Measurements from ENCODE around the gene BRI3BP.
"Not testable (repeated sequence)": the region's sequence is repeated elsewhere in the genome, so short reads cannot be mapped to it uniquely, and the experiment has no call there.

BRI3BP gene

GRCh38 chr12:125074294-125074693, 80.8 kb downstream of the BRI3BP start:
- not testable (repeated sequence) for H3K4me3 Mint-ChIP-seq

GRCh38 chr12:125076103-125076502, 82.7 kb downstream of the BRI3BP start:
- Mint-ChIP-seq H3K36me3 (ENCODE audit: low read depth) (peaks cover 41% of the 10 kb centered on the region), H3K4me3 (no peak overlapping the region), H3K27ac (no peak overlapping the region), H3K4me1 (ENCODE audit: low read depth) (peaks cover 11% of the 10 kb centered on the region), H3K27me3 (no peaks in the 10 kb centered on the region), H3K9me3 (no peaks in the 10 kb centered on the region)
- intact Hi-C loops (cut with micrococcal nuclease), result no loop called here

More at GRCh38 chr12:125074294-125074693, 80.8 kb downstream of the BRI3BP start:
- H3K27ac Mint-ChIP-seq; intact Hi-C loops (cut with micrococcal nuclease); H3K9me3 Mint-ChIP-seq; H3K27me3 Mint-ChIP-seq; H3K4me1 Mint-ChIP-seq (ENCODE audit: low read depth): not testable (repeated sequence)
- peaks cover 41% of the 10 kb centered on the region for H3K36me3 Mint-ChIP-seq (ENCODE audit: low read depth)

GRCh38 chr12:125079084-125079483, 85.6 kb downstream of the BRI3BP start:
- Mint-ChIP-seq H3K27ac (no peak overlapping the region), H3K27me3 (no peaks in the 10 kb centered on the region), H3K4me1 (ENCODE audit: low read depth) (peaks cover 11% of the 10 kb centered on the region), H3K4me3 (no peak overlapping the region), H3K36me3 (ENCODE audit: low read depth) (peaks cover 47% of the 10 kb centered on the region), H3K9me3 (no peaks in the 10 kb centered on the region)
- intact Hi-C loops (cut with micrococcal nuclease), result no loop called here

GRCh38 chr12:125079648-125080645, 86.5 kb downstream of the BRI3BP start:
- peaks cover 47% of the 10 kb centered on the region for H3K36me3 Mint-ChIP-seq (ENCODE audit: low read depth)
- peak overlapping the region; percentile 52 for H3K27ac Mint-ChIP-seq
- H3K9me3 Mint-ChIP-seq, result no peaks in the 10 kb centered on the region
- no peaks in the 10 kb centered on the region for H3K27me3 Mint-ChIP-seq
- intact Hi-C loops (cut with micrococcal nuclease), result no loop called here
- peaks cover 11% of the 10 kb centered on the region for H3K4me1 Mint-ChIP-seq (ENCODE audit: low read depth)
- peak overlapping the region; percentile 25 for H3K4me3 Mint-ChIP-seq
